ENCODE data around the gene GNG12. TPM values are rescaled to one million over a fixed set of nuclear protein-coding genes. Genes with fewer than 3 reads are reported as not detected.

GNG12 gene
- total RNA-seq, result not detected in 2 replicates
- total RNA-seq (2013), result 0.96 TPM
- polyA plus RNA-seq, result not detected in 2 replicates
- polyA minus RNA-seq, result not detected in 2 replicates

GRCh38 chr1:67832737-67833601, at the start of gene GNG12:
Gene GNG12 (minus strand): TSS chr1:67833467. CDS start chr1:67707686, 125,781 bp downstream.
- H3K4me3 Mint-ChIP-seq, result peak within 1 kb of the TSS; percentile 82
- H3K79me2 ChIP-seq (ENCODE audit: control insufficient read depth, insufficient read depth, low read length), result no peaks in the 10 kb centered on the region
- peaks cover 0 to 3% (median 0%) of the 10 kb centered on the region in 3 donors for H3K9me3 ChIP-seq (ENCODE audit: control extremely low read depth in 1 of 3, control insufficient read depth in 2 of 3, insufficient read depth in 1 of 3, low read length in 2 of 3)
- no peaks in the 10 kb centered on the region for H3K9me3 Mint-ChIP-seq (ENCODE audit: insufficient read depth)
- 3% methylated on average over 90 of the region's 94 CpGs for WGBS (ENCODE audit: insufficient coverage)
- peak; percentile 15 for DNase-seq
- no peak within 1 kb of the TSS for H3K27ac ChIP-seq (ENCODE audit: low read length in 2 of 2)
- H3K9ac ChIP-seq (ENCODE audit: low read length), result peak within 1 kb of the TSS; percentile 55
- ChIA-PET CTCF (no interaction called here), POLR2A (no interaction called here)
- peak within 1 kb of the TSS in 4 of 5 experiments; percentile 2 to 54 (median 24) for H3K4me3 ChIP-seq (ENCODE audit: control extremely low read depth in 1 of 5, extremely low read depth in 1 of 5, insufficient read depth in 1 of 5, low read depth in 2 of 5, low read length in 4 of 5)
- TF ChIP-seq, protein P1, sequence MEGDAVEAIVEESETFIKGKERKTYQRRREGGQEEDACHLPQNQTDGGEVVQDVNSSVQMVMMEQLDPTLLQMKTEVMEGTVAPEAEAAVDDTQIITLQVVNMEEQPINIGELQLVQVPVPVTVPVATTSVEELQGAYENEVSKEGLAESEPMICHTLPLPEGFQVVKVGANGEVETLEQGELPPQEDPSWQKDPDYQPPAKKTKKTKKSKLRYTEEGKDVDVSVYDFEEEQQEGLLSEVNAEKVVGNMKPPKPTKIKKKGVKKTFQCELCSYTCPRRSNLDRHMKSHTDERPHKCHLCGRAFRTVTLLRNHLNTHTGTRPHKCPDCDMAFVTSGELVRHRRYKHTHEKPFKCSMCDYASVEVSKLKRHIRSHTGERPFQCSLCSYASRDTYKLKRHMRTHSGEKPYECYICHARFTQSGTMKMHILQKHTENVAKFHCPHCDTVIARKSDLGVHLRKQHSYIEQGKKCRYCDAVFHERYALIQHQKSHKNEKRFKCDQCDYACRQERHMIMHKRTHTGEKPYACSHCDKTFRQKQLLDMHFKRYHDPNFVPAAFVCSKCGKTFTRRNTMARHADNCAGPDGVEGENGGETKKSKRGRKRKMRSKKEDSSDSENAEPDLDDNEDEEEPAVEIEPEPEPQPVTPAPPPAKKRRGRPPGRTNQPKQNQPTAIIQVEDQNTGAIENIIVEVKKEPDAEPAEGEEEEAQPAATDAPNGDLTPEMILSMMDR (IDR thresholded peaks at IDR 0.05), result no peak
- TF ChIP-seq EZH2 (IDR thresholded peaks at IDR 0.05; ENCODE audit: borderline replicate concordance, insufficient read depth, low read depth, low read length, poor library complexity, severe bottlenecking), result peak; percentile 41
- intact Hi-C loops (cut with micrococcal nuclease), result no loop called here
- H3K36me3 ChIP-seq (replicated peaks in 1 of 2; ENCODE audit: control extremely low read depth in 1 of 2, control insufficient read depth in 1 of 2, extremely low read depth in 1 of 2, insufficient read depth in 2 of 2, low read length in 1 of 2), result no peaks in the 10 kb centered on the region
- peaks cover 17% of the 10 kb centered on the region for H3K4me1 Mint-ChIP-seq
- peaks cover 18 to 25% of the 10 kb centered on the region in 2 donors for H3K4me1 ChIP-seq (ENCODE audit: control insufficient read depth in 2 of 2, insufficient read depth in 2 of 2, low read length in 2 of 2)
- H3K4me2 ChIP-seq (replicated peaks; ENCODE audit: low read depth, low read length, poor library complexity, severe bottlenecking), result peak within 1 kb of the TSS; percentile 79
- H3K27me3 Mint-ChIP-seq, result peaks cover 69% of the 10 kb centered on the region
- no peak within 1 kb of the TSS for H3K27ac Mint-ChIP-seq
- H4K20me1 ChIP-seq (ENCODE audit: control insufficient read depth, insufficient read depth, low read length, poor library complexity, severe bottlenecking), result no peaks in the 10 kb centered on the region
- H2AFZ ChIP-seq (ENCODE audit: insufficient read depth, low read depth, low read length, poor library complexity, severe bottlenecking), result peak within 1 kb of the TSS; percentile 69
- ATAC-seq (ENCODE audit: low read depth), result peak; percentile 21
- peaks cover 0 to 36% (median 30%) of the 10 kb centered on the region in 4 experiments for H3K27me3 ChIP-seq (replicated peaks in 1 of 4; ENCODE audit: control extremely low read depth in 1 of 4, control insufficient read depth in 3 of 4, insufficient read depth in 4 of 4, low read length in 3 of 4)
